ENCODE results near the gene RDH13.

- TF ChIP-seq CTCF (IDR thresholded peaks at IDR 0.05; ENCODE audit: insufficient read depth, low read length) = no peak
- TF ChIP-seq POLR2AphosphoS5 (IDR thresholded peaks at IDR 0.05; ENCODE audit: low read depth) = no peak
- TF ChIP-seq REST (IDR thresholded peaks at IDR 0.05; ENCODE audit: insufficient replicate concordance, low read depth) = no peak
- TF ChIP-seq SPI1 (IDR thresholded peaks at IDR 0.05; ENCODE audit: borderline replicate concordance, low read depth) = no peak
- TF ChIP-seq GABPA (IDR thresholded peaks at IDR 0.05; ENCODE audit: low read depth) = no peak
Measured at GRCh38 chr19:55092423-55093318, 29.7 kb upstream of the RDH13 start.

Measured in HL-60 (cell line).